Keratinocyte (primary cell): Measurements from ENCODE around the gene AP4M1. TPM values are rescaled to one million over a fixed set of nuclear protein-coding genes. Genes with fewer than 3 reads are reported as not detected.
"Not testable (repeated sequence)": the region's sequence is repeated elsewhere in the genome, so short reads cannot be mapped to it uniquely, and the experiment has no call there.

Experiments used
- DNase-seq: peaks from one replicate; pipeline ENCODE4 v3.0.0-alpha.2; 2011; ENCODE audit warnings: low read depth, missing footprints, low spot score
- FAIRE-seq: peaks from 2 replicates; lab custom pipeline; 2011; peaks lifted over from hg19 to GRCh38; lab: Jason Lieb, UNC
- H2AFZ ChIP-seq: 2 replicates; pipeline ENCODE4 v1.6.0; 2012; ENCODE audit warnings: low read length, control low read depth, inconsistent platforms; ENCODE audit not compliant: control insufficient read depth
- H3K27ac ChIP-seq: 2 replicates; pipeline ENCODE4 v1.5.1; 2011; ENCODE audit warnings: low read length; ENCODE audit not compliant: control insufficient read depth, insufficient read depth
- H3K27me3 ChIP-seq: 3 replicates; pipeline ENCODE4 v1.6.0; 2011; ENCODE audit warnings: low read length; ENCODE audit not compliant: control insufficient read depth, insufficient read depth; ENCODE audit errors: extremely low read depth
- H3K36me3 ChIP-seq, 2 experiments: 2 replicates in 1 of 2; 3 replicates in 1 of 2; pipeline ENCODE4 v1.5.1; 2011; ENCODE audit warnings: low read length in 2 of 2, mild to moderate bottlenecking in 1 of 2; ENCODE audit not compliant: control insufficient read depth in 2 of 2, insufficient read depth in 2 of 2; ENCODE audit errors: extremely low read depth in 1 of 2
- H3K4me1 ChIP-seq: 3 replicates; pipeline ENCODE4 v1.5.1; 2011; ENCODE audit warnings: low read length; ENCODE audit not compliant: control insufficient read depth, insufficient read depth; ENCODE audit errors: extremely low read depth
- H3K4me2 ChIP-seq: 3 replicates; pipeline ENCODE4 v1.6.0; 2011; ENCODE audit warnings: low read depth, low read length; ENCODE audit not compliant: control insufficient read depth, insufficient read depth; ENCODE audit errors: extremely low read depth
- H3K4me3 ChIP-seq, 3 experiments: fragments of 200-600 bp in 1 of 3; sonication (generic) in 1 of 3; 2 replicates in 2 of 3; 3 replicates in 1 of 3; pipeline ENCODE4 v1.5.1; 2011 to 2016; ENCODE audit warnings: low read length in 3 of 3, mild to moderate bottlenecking in 3 of 3, control low read depth in 2 of 3, inconsistent platforms in 1 of 3, low read depth in 1 of 3, mixed read lengths in 1 of 3, mixed run types in 1 of 3, moderate library complexity in 1 of 3; ENCODE audit not compliant: control insufficient read depth in 2 of 3, insufficient read depth in 2 of 3; ENCODE audit errors: extremely low read depth in 1 of 3
- H3K79me2 ChIP-seq: 2 replicates; pipeline ENCODE4 v1.6.0; 2012; ENCODE audit warnings: low read length; ENCODE audit not compliant: control insufficient read depth, insufficient read depth
- H3K9ac ChIP-seq: 3 replicates; pipeline ENCODE4 v1.6.0; 2011; ENCODE audit warnings: low read length; ENCODE audit not compliant: control insufficient read depth, insufficient read depth; ENCODE audit errors: extremely low read depth
- H3K9me1 ChIP-seq: 3 replicates; pipeline ENCODE4 v1.6.0; 2011; ENCODE audit warnings: low read length; ENCODE audit not compliant: control insufficient read depth, insufficient read depth; ENCODE audit errors: extremely low read depth
- H3K9me3 ChIP-seq: 2 replicates; pipeline ENCODE4 v1.5.1; 2012; ENCODE audit warnings: low read depth, low read length; ENCODE audit not compliant: control insufficient read depth
- H4K20me1 ChIP-seq: 3 replicates; pipeline ENCODE4 v1.6.0; 2011; ENCODE audit warnings: low read length; ENCODE audit not compliant: control insufficient read depth, insufficient read depth; ENCODE audit errors: extremely low read depth
- CTCF ChIP-seq, 3 experiments: IDR thresholded peaks in 1 of 3; conservative IDR thresholded peaks in 1 of 3; optimal IDR thresholded peaks in 1 of 3; 2 replicates in 2 of 3; 3 replicates in 1 of 3; pipeline versions ENCODE3 to v1.5.1; 2011; ENCODE audit warnings: low read length in 3 of 3, mild to moderate bottlenecking in 3 of 3, moderate library complexity in 2 of 3, control low read depth in 1 of 3, inconsistent platforms in 1 of 3; ENCODE audit not compliant: insufficient read depth in 2 of 3; ENCODE audit errors: extremely low read depth in 1 of 3
- EZH2 ChIP-seq: IDR thresholded peaks from one replicate; pipeline ENCODE4 v1.6.1; 2012; ENCODE audit warnings: inconsistent platforms, mild to moderate bottlenecking, low read length, moderate library complexity
- dilution Hi-C: fragments of 300-500 bp; cut with MboI; formaldehyde crosslinking; loops from one replicate; pipeline ENCODE4 v1.7.0; 2020; ENCODE audit warnings: low sequenced_read_pairs; ENCODE audit not compliant: extremely low pct_ligation_motif_present
- polyA plus RNA-seq, 5 experiments: library from polyadenylated mRNA; depleted of rRNA in 3 of 5; stranded (reverse) in 3 of 5; stranded (forward) in 1 of 5; unstranded in 1 of 5; fragments of >200 nt; gene quantifications; 1 replicate in 1 of 5; 2 replicates in 3 of 5; 3 replicates in 1 of 5; pipeline versions ENCODE4 v1.2.1 to v1.2.3, GENCODE V29; 2011 to 2012; ENCODE audit warnings: missing spikeins in 2 of 5, low read depth in 1 of 5, low replicate concordance in 1 of 5

AP4M1 gene
- polyA plus RNA-seq, 1 donor (not counting 4 experiments of a cell fraction or from before 2014, with no cell fraction given), result 14.2 TPM

GRCh38 chr7:100141555-100141949, 40.1 kb downstream of the AP4M1 start:
- Histone ChIP-seq H4K20me1 (no peaks in the 10 kb centered on the region), H3K4me3 (no peak overlapping the region), H3K27me3 (no peaks in the 10 kb centered on the region), H3K9me3 (no peaks in the 10 kb centered on the region), H3K9me1 (no peaks in the 10 kb centered on the region), H3K4me1 (peaks cover 4% of the 10 kb centered on the region), H3K36me3 (no peaks in the 10 kb centered on the region), H3K9ac (no peak overlapping the region), H3K79me2 (no peaks in the 10 kb centered on the region), H2AFZ (no peak overlapping the region), H3K4me2 (no peak overlapping the region), H3K27ac (no peak overlapping the region)
- DNase-seq (no peak), FAIRE-seq (no peak)
- TF ChIP-seq EZH2 (no peak), CTCF (optimal IDR thresholded peaks at IDR 0.05 in 1 of 3, IDR thresholded peaks at IDR 0.05 in 1 of 3, conservative IDR thresholded peaks at IDR 0.05 in 1 of 3; ENCODE audit: extremely low read depth in 1 of 3, insufficient read depth in 2 of 3, low read length in 3 of 3) (no peak)
- dilution Hi-C loops, result no loop called here

- H3K36me3 ChIP-seq, result no peaks in the 10 kb centered on the region
- no peaks in the 10 kb centered on the region for H3K9me1 ChIP-seq
- H4K20me1 ChIP-seq, result no peaks in the 10 kb centered on the region
- H3K9ac ChIP-seq, result no peak overlapping the region
- peaks cover 4% of the 10 kb centered on the region for H3K4me1 ChIP-seq
- H3K79me2 ChIP-seq, result no peaks in the 10 kb centered on the region
- no peak overlapping the region for H3K4me2 ChIP-seq
- FAIRE-seq, result no peak
- no peak overlapping the region for H3K27ac ChIP-seq
- no peak overlapping the region for H3K4me3 ChIP-seq
- no peak for DNase-seq
- H3K9me3 ChIP-seq, result no peaks in the 10 kb centered on the region
- no peak for TF ChIP-seq CTCF (optimal IDR thresholded peaks at IDR 0.05 in 1 of 3, IDR thresholded peaks at IDR 0.05 in 1 of 3, conservative IDR thresholded peaks at IDR 0.05 in 1 of 3; ENCODE audit: extremely low read depth in 1 of 3, insufficient read depth in 2 of 3, low read length in 3 of 3)
- TF ChIP-seq EZH2, result no peak
- dilution Hi-C loops, result no loop called here
- no peak overlapping the region for H2AFZ ChIP-seq
- H3K27me3 ChIP-seq, result no peaks in the 10 kb centered on the region
These were observed 41.0 kb downstream of the AP4M1 start for GRCh38 chr7:100142461-100142860.

- DNase-seq, FAIRE-seq, dilution Hi-C loops: not testable (repeated sequence)
These were observed 44.9 kb downstream of the AP4M1 start for GRCh38 chr7:100146350-100146749.

More at GRCh38 chr7:100146350-100146749, 44.9 kb downstream of the AP4M1 start:
- Histone ChIP-seq H3K4me1 (peaks cover 22% of the 10 kb centered on the region), H3K79me2 (peaks cover 15% of the 10 kb centered on the region)
- not testable (repeated sequence) for H2AFZ ChIP-seq, H3K9me3 ChIP-seq, H3K4me2 ChIP-seq, H3K4me3 ChIP-seq, H3K27me3 ChIP-seq, H3K9ac ChIP-seq, H4K20me1 ChIP-seq, H3K27ac ChIP-seq, H3K36me3 ChIP-seq, H3K9me1 ChIP-seq
